GM12872 (cell line): ENCODE results near the gene NR4A2.

Experiments used
- TF ChIP-seq, protein P1 (sequence below): IDR thresholded peaks from 3 replicates; pipeline ENCODE4 v1.5.1; 2011; ENCODE audit warnings: low read depth, mild to moderate bottlenecking, low read length, moderate library complexity; ENCODE audit not compliant: insufficient read depth

The NR4A2 gene

DNA sequence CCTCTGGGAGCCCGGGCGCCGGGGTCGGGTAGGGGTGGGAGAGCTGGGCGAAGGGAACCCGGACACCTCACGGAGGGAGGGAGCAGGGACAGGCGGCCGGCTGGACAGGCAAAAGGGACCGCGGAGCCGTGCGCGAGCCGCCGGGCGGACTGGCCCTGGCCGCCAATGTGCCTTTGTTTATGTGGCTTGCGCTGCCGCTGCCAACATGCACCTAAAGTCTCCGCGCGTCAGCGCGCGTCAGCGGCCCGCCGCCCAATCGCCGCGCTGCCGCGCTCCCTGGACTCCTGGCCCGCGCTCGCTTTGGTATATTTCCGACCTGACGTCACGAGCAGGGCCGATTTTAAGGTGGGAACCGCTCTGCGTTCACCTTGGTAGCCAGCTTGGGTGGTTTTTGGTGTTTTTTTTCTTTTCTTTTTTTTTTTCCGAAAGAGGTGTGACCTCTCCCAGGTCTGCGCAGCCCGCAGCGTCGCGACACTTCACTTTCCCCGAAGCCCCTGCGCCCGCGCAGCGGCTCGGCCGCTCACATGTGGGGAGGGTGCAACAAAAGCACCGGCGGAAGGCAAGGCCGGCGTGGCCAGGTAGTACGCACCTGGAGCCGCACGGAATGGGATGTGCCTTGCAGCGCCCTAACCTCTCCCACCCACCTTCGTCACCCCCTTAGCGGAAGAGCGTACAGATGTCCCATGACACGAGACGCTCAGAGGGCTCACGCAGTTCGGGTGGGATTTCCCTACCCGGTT is at the start of gene NR4A2:
Gene NR4A2 (minus strand): TSS at position 188 of the 740 bp plus-strand sequence. CDS start 2,535 bp downstream, outside the sequence.
- TF ChIP-seq, protein P1, sequence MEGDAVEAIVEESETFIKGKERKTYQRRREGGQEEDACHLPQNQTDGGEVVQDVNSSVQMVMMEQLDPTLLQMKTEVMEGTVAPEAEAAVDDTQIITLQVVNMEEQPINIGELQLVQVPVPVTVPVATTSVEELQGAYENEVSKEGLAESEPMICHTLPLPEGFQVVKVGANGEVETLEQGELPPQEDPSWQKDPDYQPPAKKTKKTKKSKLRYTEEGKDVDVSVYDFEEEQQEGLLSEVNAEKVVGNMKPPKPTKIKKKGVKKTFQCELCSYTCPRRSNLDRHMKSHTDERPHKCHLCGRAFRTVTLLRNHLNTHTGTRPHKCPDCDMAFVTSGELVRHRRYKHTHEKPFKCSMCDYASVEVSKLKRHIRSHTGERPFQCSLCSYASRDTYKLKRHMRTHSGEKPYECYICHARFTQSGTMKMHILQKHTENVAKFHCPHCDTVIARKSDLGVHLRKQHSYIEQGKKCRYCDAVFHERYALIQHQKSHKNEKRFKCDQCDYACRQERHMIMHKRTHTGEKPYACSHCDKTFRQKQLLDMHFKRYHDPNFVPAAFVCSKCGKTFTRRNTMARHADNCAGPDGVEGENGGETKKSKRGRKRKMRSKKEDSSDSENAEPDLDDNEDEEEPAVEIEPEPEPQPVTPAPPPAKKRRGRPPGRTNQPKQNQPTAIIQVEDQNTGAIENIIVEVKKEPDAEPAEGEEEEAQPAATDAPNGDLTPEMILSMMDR, result no peak

DNA sequence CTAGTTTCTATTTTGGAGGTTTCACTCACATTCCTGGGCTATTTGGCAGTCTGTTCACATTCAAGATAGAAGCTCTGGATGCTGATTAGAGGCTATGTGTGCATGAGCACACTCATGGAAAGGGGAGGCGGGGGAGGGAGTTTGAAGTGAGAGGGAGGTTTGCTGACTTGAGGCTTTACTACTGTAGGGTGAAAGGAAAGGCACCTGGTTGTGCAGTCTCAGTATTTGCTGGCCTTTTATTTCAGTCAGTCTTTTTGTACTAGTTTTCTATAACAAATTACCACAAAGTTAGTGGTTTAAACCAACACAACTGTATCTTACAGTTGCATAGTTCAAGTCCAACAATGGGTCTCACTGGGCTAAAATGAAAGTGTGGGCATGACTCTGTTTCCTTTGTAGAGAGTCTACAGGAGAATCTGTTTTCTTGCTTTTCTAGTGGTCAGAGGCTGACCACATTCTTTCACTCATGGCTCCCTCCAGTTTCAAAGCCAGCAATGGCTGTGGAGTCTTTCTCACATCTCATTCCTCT is 47.7 kb upstream of the NR4A2 start:
- TF ChIP-seq, protein P1, result no peak

DNA sequence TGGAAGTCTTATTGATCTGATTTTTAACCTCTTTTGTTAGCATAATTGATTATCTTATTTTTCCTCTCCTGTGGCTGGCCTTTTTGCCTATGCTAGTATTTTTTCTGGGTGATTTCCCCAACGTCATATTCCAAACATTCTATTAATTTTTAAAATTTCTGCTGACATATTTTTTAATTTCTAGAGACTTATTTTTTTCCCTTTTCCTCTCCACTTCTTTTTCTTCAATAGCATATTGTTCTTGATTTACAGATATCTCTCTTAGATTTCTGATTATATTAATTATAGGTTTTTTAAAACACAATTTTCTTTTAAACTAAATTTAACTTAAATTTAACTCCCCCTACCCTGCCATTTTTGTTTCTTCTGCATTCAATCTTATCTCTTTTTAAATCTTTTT is 47.2 kb upstream of the NR4A2 start:
- TF ChIP-seq, protein P1, result no peak

DNA sequence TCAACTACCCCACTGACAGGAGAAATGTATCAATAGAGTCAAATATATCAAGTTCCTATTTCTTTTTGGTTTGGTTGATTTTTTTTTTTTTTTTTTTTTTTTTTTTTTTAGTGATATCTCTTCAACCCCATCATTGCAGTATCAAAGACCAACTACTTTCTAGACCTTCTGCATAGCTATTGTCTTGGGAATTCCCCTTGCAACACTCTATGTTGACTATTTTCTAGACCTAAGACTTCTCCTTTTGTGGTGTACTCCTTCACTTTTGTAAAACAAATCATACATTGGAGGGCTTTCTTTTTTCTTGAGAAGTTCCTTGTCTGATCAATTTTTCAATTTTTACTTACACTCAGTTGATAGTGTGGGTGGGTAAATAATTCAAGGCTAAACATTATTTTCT is 46.5 kb upstream of the NR4A2 start:
- TF ChIP-seq, protein P1, result no peak

DNA sequence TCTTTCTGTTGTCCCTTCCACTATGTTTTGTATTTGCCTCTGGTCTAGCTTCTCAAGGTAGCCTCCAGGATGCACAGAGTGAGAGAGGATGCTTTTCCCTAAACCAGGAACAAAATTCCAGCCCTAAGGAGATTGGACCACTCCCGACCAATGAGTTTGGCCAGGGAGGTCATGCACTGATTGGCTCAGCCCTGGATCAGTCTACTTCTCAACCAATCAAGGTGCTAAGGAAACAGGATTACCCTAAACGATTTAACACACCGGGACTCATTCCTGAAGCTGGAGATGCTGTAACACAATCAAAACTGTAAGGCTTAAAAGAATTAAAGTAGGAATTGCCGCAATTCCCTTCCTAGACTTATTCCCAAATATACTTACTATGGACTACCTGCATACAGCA is 34.2 kb upstream of the NR4A2 start:
- TF ChIP-seq, protein P1, result no peak

DNA sequence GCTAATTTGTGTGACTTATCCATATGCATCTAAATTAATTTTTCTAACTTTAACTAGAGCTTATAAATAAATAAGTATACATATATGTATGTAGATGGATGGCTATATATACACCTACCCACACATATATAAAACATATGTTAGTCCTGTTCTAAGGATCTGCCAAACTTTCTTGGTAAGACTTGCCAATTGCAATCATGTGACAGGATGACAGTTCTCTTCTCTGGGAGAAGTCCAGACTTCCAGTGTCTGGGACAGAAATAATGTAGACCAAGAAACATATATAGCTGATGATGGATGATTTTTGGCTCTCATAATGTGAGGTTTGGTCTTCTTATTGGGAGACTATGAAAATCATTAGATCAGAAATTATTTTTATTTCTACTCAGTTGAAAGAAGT is 30.6 kb upstream of the NR4A2 start:
- TF ChIP-seq, protein P1, result no peak

DNA sequence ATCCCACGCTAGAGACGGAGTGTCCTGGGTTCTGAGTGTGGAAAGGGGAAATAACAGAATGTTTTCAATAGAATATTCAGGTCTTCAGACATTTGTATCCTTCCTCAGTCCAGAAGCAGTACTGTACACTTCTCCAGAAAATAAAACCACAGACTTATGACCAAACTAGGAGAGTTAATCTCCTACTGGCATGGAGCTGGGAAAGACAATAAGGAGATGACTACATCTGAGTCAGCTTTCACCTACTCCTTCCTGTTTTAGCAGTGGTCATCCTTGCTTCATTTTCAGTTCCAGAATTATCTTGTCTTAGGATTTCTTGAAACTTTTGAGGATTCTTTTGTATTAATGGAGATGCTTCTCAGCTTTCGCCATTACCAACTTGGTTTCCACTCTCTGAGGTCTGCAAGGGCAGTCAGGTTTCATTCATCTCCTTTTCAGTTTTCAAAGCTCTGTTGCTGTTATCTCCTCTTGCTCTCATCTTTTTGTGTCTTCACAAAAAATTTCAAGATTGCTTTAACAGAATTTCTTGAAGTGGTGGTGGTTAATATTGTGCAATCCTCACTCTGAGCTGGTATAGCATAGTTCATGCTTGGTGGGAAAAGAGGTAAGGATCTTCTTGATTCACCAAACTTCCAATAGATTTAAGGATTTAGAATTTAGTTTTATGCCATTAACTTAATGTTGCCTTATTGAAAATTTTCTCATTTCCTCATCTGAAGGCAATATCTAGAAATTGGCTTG is 23.7 kb upstream of the NR4A2 start:
- TF ChIP-seq, protein P1, result no peak
